ENCODE results near the gene PLCB1.

PLCB1 gene

DNA sequence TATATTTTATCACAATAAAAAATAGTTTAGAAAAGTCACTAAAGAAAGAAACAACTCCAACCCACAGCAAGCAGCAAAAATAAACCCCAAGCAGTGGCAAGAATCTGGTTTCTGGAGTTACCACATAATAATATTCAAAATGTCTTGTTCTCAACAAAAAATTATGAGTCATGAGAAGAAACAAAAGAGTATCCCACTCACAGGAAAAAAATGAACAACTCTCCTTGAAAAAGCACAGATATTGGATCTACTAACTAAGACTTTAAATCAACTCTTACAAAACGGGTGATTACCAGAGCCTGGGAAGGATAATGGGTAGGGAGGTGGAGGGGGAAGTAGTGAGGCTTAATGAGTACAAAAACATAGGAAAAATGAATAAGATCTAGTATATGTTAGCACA, 425.6 kb downstream of the PLCB1 start:
- TF ChIP-seq, protein P1, sequence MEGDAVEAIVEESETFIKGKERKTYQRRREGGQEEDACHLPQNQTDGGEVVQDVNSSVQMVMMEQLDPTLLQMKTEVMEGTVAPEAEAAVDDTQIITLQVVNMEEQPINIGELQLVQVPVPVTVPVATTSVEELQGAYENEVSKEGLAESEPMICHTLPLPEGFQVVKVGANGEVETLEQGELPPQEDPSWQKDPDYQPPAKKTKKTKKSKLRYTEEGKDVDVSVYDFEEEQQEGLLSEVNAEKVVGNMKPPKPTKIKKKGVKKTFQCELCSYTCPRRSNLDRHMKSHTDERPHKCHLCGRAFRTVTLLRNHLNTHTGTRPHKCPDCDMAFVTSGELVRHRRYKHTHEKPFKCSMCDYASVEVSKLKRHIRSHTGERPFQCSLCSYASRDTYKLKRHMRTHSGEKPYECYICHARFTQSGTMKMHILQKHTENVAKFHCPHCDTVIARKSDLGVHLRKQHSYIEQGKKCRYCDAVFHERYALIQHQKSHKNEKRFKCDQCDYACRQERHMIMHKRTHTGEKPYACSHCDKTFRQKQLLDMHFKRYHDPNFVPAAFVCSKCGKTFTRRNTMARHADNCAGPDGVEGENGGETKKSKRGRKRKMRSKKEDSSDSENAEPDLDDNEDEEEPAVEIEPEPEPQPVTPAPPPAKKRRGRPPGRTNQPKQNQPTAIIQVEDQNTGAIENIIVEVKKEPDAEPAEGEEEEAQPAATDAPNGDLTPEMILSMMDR (IDR thresholded peaks at IDR 0.05; ENCODE audit: insufficient read depth, low read length, poor library complexity, severe bottlenecking), result no peak
- DNase-seq (ENCODE audit: extremely low read depth, insufficient read length), result no peak
- H3K4me3 ChIP-seq (replicated peaks; ENCODE audit: low read depth, low read length), result no peak overlapping the region
- H3K36me3 ChIP-seq (ENCODE audit: control insufficient read depth, insufficient read depth, low read length), result no peaks in the 10 kb centered on the region
- H3K27me3 ChIP-seq (replicated peaks; ENCODE audit: control insufficient read depth, insufficient read depth, low read length), result no peaks in the 10 kb centered on the region

DNA sequence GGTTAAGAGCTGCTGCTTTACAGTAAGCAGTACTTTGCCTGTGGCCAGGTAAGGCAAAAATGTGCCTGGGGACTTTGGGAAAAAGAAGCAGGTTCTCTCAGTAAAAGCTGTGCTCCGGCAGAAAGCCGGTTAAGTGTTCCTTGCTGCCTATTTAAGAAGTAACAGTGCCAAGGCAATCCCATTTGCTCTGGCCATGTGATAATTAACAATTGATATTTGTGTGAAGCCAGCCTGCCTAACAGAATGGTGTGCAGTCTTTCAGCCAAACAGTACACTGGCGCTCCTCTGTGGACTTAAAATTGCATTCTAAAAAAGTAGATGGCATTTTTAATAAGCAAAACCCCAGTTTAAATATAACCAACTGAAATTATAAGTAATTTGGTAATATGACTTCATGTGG, 430.3 kb downstream of the PLCB1 start:
- Histone ChIP-seq H3K4me3 (replicated peaks; ENCODE audit: low read depth, low read length) (no peak overlapping the region), H3K36me3 (ENCODE audit: control insufficient read depth, insufficient read depth, low read length) (no peaks in the 10 kb centered on the region), H3K27me3 (replicated peaks; ENCODE audit: control insufficient read depth, insufficient read depth, low read length) (no peaks in the 10 kb centered on the region)
- DNase-seq (ENCODE audit: extremely low read depth, insufficient read length), result no peak
- TF ChIP-seq, protein P1 (IDR thresholded peaks at IDR 0.05; ENCODE audit: insufficient read depth, low read length, poor library complexity, severe bottlenecking), result no peak

DNA sequence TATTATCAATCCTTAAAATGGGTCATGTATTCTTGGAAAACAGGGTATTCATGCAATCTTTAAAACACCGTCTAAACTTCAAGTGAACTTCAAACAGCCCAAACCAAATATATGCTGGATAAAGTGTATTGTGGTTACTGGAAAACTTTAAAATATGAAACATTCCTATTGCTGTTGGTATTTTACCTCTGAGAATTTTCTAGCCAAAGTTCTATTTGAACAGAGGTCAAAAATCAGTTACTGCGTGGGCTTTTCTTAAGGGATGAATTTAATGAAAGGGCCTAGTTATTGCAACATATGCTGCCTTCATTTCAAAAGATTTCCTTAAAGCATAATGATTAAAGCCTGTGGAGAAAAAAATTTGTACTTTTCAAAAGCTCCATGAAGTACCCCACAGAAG, 436.0 kb downstream of the PLCB1 start:
- no peak for DNase-seq (ENCODE audit: extremely low read depth, insufficient read length)
- H3K27me3 ChIP-seq (replicated peaks; ENCODE audit: control insufficient read depth, insufficient read depth, low read length), result no peaks in the 10 kb centered on the region
- TF ChIP-seq, protein P1 (IDR thresholded peaks at IDR 0.05; ENCODE audit: insufficient read depth, low read length, poor library complexity, severe bottlenecking), result no peak
- no peak overlapping the region for H3K4me3 ChIP-seq (replicated peaks; ENCODE audit: low read depth, low read length)
- H3K36me3 ChIP-seq (ENCODE audit: control insufficient read depth, insufficient read depth, low read length), result no peaks in the 10 kb centered on the region

DNA sequence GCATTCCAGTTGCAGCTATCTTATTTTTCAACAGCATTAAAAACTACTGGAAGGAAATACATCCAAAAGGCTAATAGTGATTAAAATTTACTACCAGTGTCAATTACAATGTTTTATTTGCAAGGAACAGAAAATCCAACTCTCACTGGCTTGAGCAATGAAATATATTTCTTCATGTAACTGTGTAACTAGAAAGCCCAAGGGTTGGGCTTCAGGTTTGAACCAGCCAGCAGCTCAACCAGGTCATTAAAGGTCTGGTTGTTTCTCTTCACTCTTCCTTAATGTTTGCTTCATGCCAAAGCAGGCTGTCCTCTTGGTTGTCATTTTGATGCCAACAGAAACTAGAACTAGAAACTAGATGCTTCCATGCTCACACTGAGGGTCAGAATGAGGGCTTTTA, 437.7 kb downstream of the PLCB1 start:
- TF ChIP-seq, protein P1 (IDR thresholded peaks at IDR 0.05; ENCODE audit: insufficient read depth, low read length, poor library complexity, severe bottlenecking), result no peak
- Histone ChIP-seq H3K27me3 (replicated peaks; ENCODE audit: control insufficient read depth, insufficient read depth, low read length) (no peaks in the 10 kb centered on the region), H3K36me3 (ENCODE audit: control insufficient read depth, insufficient read depth, low read length) (no peaks in the 10 kb centered on the region), H3K4me3 (replicated peaks; ENCODE audit: low read depth, low read length) (no peak overlapping the region)
- DNase-seq (ENCODE audit: extremely low read depth, insufficient read length), result no peak

DNA sequence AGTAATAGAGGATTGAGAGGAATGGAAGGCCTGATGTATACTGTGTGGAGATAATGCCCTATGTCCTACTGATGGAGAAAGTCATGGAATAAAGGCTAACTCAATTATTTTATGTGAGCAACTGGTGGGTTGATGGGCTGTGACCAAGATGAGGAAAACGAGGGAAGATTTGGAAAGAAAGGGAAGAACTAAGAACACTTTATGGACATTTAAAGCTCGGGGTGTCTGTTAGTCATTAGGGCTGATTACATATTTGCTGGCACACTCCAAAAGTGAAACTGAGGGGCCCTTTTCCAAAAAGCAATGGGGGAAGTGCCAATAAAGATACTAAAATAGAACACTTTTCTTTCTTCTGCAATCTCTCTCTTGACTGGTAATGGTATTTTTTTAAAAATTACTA, 439.5 kb downstream of the PLCB1 start:
- no peak overlapping the region for H3K4me3 ChIP-seq (replicated peaks; ENCODE audit: low read depth, low read length)

DNA sequence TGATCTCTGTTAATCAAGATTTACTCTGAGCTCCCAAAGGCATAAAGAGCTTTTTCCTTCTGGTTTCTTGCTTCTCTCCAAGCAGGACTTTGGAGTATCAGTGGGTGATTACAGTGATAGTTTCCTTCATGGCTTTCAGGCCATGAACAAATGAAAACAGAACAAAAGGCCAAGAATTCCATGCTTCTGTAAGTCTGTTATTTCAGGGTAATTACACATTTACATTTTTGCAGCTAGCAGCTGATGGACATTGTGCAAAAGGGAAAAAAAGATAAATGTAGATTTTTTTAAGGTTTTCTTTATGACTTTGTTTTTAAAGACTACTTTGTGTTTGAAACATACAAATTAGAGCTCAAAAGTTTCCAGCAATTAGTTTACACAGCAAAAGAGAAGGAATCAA, 441.6 kb downstream of the PLCB1 start:
- TF ChIP-seq, protein P1 (IDR thresholded peaks at IDR 0.05; ENCODE audit: insufficient read depth, low read length, poor library complexity, severe bottlenecking), result no peak
- no peak for DNase-seq (ENCODE audit: extremely low read depth, insufficient read length)
- Histone ChIP-seq H3K27me3 (replicated peaks; ENCODE audit: control insufficient read depth, insufficient read depth, low read length) (no peaks in the 10 kb centered on the region), H3K4me3 (replicated peaks; ENCODE audit: low read depth, low read length) (no peak overlapping the region), H3K36me3 (ENCODE audit: control insufficient read depth, insufficient read depth, low read length) (no peaks in the 10 kb centered on the region)

More for the DNA sequence above, 439.5 kb downstream of the PLCB1 start:
- Histone ChIP-seq H3K27me3 (replicated peaks; ENCODE audit: control insufficient read depth, insufficient read depth, low read length) (no peaks in the 10 kb centered on the region), H3K36me3 (ENCODE audit: control insufficient read depth, insufficient read depth, low read length) (no peaks in the 10 kb centered on the region)
- TF ChIP-seq, protein P1 (IDR thresholded peaks at IDR 0.05; ENCODE audit: insufficient read depth, low read length, poor library complexity, severe bottlenecking), result no peak
- DNase-seq (ENCODE audit: extremely low read depth, insufficient read length), result no peak

All from GM06990 (cell line).